Stimulated activated CD4-positive, alpha-beta T cell treated with anti-CD3 and anti-CD28 coated beads, Interleukin-4, amount 100 ng/mL, for 24 hours (primary cell): ENCODE results near the gene PREX1.
"Not testable (repeated sequence)": the region's sequence is repeated elsewhere in the genome, so short reads cannot be mapped to it uniquely, and the experiment has no call there.

Source experiments
- DNase-seq: peaks from one replicate; pipeline ENCODE4 v3.0.0-alpha.2; 2020

PREX1 gene

GRCh38 chr20:48614593-48615274 is 213.1 kb downstream of the PREX1 start:
- no peak for DNase-seq

- no peak for DNase-seq
Observed at GRCh38 chr20:48613926-48614325, 213.9 kb downstream of the PREX1 start.

DNA sequence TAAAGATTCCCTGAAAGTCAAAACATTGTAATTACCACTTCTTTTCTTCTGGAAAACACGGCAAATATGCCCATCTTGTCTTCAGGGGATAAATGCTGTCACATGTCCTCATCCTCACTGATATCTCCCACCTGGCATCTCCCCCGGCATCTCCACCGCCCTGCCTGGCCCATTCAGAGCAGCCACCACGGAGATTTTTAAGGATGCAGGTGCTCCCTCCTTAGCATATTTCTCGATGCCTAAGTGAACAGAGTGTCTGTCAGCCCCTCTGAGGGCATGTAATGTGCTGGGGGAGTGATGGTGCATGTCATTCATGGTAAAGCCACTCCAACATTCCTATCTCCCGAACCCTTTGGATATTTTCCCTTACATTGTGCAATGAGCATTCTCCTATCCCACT is 215.5 kb downstream of the PREX1 start:
- DNase-seq = no peak

- no peak for DNase-seq
Observed at GRCh38 chr20:48610996-48611395, 216.8 kb downstream of the PREX1 start.

GRCh38 chr20:48609491-48609978 is 218.3 kb downstream of the PREX1 start:
- DNase-seq = no peak

DNA sequence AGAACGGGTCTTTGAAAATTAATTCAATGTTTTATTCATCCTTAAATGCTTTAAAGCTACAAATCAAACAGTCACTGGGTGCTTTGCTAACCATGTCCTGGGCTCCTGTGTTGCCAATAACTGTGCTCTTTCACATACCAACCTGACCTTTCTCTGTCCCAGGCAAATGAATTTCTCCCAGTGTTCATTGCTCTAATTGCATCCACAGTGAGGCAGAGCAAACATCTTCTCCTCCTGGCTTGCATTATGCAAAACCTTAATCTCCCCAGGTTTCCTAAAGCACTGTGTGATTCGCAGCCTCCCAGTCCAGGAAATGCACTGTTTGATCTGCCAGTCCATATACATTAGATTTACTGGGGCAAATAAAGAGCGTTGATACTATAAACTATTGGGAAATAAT is 219.0 kb downstream of the PREX1 start:
- DNase-seq = no peak

DNA sequence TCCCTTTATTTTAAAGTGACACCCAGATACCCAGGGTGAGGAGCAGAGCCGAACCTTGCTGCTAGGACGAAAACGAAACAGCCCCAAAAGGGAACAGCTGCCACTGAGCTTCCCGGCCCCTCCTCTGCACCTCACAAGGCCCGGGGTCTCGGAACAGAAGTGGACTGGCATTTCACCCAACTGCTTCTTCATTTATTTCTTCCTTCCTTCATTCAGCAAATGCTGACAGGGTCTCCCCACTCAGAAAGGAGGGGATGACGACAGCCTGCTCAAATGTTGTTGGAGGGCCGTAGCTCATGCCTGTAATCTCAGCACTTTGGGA is 220.3 kb downstream of the PREX1 start:
- DNase-seq = no peak

GRCh38 chr20:48606841-48607543 is 220.8 kb downstream of the PREX1 start:
- no peak for DNase-seq

DNA sequence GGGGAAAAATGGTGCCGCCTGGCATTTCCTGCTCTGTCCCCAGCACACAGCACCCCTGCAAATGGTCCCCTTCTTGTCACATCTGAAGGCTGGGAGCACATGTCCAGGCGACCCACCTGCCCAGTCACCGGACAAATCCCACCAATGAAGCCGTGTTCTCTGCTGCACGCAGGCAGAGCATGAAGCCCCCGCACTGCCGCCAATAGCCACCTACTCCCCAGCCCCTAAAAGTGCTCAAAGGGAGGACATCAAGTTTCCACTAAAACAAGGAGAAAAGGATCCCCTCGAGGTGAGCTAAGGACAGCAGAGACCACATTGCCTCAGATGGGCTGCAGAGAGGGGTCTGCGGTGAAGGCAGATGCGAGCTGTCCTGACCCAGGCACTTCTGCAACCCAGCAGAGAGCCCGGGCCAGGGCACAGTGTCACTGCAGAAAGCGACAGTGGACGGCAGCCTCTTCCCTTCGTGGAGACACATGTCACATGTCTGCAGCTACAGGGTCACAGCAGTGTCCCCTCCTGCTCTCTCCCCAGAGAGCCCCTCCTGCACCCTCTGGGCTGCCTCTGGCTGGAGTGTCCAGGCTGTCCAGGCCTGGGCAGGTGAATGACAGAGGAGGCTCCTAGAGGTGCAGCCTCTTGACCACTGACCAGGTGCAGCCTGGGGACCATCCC is 221.5 kb downstream of the PREX1 start:
- no peak for DNase-seq

GRCh38 chr20:48605364-48606171 is 222.2 kb downstream of the PREX1 start:
- no peak for DNase-seq

- no peak for DNase-seq
Observed at GRCh38 chr20:48604936-48605335, 222.9 kb downstream of the PREX1 start.

GRCh38 chr20:48604426-48604825 is 223.4 kb downstream of the PREX1 start:
- no peak for DNase-seq

- DNase-seq = no peak
Observed at GRCh38 chr20:48603819-48604405, 223.9 kb downstream of the PREX1 start.

DNA sequence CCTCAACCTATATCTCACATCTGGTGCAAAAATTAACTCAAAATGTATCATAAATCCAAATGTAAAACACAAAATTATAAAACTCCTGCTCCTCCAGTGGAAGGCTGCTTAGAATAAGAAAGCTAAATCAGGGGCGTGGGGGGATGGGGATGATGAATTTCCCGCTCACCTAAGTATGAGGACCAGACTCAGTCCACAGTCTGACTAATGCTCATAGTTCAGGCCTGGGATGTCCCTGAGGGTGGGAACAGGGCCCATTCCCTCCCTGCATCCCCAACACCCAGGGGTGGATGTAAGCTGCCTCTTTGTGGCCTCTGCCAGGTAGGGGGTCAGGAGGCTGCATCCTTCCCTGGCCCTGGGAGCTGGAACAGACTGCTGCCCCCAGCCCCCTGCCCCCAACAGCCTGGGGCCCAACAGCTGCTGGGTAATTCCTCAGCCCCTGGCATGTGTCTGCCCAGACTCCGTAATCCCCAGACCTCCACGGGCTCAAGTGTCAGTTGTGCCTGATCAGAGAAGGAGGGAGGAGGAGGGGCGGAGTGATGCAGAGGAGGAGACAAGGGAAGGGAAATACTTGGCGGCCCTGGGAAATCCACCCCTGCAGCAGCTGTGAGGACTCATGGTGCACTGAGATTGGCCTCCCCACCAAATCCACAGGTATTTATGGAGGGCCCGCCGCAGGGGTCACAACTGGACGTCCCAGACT is 224.5 kb downstream of the PREX1 start:
- no peak for DNase-seq

DNA sequence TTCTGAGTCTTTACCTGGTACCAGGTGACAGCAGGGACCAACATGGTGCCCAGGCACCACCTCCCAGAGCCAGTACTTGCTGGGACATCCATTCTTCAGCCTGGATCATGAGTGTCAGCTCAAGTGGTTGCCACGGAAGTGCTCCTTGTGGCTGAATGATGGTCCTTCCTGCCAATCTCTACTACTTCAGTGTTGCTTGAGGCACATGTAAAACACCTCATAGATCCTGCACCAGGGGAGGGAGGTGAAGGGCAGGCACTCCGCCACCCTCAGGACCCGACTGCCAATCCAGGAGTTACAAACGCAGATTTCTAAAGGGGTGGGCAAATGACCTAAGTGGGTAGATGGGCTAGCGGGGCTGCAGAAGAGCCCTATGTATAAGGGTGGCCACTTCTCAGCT is 226.0 kb downstream of the PREX1 start:
- no peak for DNase-seq

DNA sequence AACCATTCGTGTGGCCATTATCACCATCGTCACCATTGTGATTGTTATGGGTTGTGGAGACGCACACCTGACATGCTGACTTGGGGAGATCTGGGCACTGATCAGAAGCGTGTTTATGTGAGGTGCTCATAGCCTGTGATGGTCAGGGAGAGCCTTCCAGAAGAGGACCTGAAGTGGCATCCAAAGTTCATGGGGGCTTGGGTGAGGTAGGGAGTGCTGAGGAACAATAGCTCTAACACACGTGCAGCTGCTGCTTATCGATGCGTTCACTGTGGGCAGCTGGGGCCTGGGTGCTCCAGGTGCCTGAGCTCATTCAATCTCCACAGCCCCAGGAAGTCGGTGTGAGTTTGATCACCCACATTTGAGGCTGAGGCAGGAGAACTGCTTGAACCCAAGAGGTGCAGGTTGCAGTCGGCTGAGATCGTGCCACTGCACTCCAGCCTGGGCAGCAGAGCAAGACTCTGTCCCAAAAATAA is 227.3 kb downstream of the PREX1 start:
- DNase-seq = no peak

- no peak for DNase-seq
Observed at GRCh38 chr20:48599748-48600469, 227.9 kb downstream of the PREX1 start.

DNA sequence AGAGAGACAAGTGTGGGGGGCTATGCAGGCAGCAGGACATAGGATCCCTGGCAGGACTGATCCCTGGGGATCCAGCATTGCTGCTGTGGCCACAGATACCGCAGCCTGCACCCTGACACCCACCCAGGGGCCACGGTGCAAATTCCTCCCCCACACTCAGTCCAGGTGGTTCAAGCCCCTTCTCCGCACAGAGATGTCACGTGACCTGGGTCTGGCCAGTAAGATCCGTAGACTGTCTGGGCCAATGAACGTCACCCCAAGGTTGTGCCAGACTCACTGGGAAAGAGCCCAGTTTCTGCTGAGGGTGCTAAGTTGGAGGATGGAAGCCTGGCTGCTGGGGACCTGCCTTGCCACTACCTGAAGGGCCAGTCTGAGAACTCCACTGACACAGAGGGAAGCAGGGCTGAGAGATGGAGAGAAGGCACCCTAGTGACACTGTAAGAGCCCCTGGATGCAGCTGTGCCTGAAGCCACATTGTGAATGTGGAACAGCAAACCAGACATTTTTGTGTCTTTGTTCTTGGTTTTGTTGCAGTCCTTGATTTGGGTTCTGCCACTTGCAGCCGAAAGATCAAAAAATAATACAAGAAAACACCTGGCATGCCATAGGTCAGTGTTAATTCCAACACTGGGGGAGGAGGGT is 228.6 kb downstream of the PREX1 start:
- no peak for DNase-seq

GRCh38 chr20:48598303-48598941 is 229.4 kb downstream of the PREX1 start:
- DNase-seq = not testable (repeated sequence)
